Dedifferentiated amniotic fluid mesenchymal stem cell (primary cell): ENCODE data around the gene GRAP.

ENCODE experiments used
- DNase-seq: peaks from one replicate; pipeline ENCODE4 v3.0.0-alpha.2; 2016; ENCODE audit errors: extremely low spot score

The GRAP gene

DNA sequence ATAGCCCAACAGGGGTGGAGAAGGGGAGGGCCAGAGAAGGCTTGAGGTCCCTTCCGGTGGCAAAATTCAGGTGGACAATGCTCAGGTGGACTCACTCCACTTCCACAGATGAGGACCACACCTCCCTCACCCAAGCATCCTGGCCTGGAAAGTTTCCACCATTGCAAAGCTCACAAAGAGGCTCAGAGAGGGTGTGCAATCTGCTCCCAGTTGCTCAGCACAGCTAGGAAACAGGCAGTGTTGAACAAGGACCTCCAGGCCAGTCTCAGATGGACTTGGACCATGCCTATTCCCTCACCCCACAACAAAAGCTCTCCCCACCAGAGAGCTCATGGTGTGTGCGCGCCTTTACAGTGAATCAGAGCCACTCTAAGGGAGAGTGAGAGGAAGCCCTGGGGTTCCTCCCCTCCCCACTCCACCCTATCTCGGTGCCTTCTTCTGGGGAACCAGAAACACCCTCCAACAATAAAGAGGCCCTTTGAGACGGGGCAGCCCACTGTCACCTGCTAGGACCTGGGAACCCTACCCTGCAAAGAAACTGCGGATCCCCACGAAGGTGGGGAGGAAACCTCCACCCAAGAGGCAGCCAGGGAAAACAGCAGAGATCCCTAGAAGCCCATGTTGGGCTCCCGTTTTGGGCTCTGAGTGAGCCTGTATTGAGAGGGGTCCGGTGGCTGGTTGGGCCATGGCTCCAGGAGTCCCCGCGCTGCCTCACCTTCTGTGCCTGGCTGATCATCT is 43.8 kb downstream of the GRAP start:
- DNase-seq: no peak

DNA sequence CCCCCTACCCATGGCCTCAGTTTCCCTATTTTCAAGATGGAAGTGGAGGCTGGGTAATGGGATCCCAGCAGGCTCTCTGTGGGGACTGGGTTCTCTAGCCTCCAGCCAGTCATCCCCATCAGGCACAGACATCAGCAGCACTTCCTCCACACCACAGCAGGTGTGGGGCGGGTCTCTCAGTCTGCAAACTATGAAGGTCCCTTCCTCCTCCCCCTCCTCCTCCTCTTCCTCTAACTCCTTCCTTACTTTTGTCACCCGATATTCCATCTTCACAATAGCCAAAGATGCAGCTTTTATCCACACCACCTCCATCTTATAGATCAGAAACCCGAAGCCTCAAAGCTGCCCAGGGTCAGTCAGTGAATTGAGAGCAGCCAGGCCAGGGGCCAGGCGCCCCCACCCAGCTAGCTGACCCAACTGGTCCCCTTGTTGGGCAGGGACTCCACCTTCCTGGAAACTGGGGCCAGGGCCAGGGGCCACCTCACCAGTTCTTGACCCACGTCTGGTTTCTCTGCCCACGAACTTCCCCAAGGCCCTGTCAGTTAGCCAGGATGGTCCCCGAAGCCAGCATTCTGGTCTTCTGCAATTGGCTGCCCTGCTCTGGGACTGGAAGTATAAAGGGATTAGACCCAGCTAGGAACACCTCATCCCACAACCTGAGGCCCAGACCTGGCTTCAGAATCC is 44.7 kb downstream of the GRAP start:
- no peak for DNase-seq

- DNase-seq: no peak
Measured at GRCh38 chr17:19000531-19001325, 46.0 kb downstream of the GRAP start.

DNA sequence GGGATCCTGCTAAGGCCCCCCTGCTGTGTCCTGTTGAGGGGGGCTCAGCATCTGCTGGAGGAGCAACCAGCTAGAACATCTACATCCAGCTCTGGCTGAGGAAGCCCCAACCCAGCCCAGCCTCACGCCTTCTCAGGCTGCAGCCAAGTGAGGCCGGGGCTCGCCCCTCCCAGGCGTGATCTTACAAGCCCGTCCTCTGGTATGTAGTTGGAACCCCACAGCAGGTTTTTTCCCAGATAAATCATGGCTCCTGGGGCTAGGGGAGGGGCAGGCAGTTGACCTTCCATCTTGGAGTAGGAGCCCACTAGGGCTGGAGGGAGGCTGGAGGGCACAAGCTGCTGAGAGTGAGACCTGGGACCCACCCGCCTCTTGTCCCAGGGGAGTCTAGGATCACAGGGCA is 46.8 kb downstream of the GRAP start:
- DNase-seq: no peak

DNA sequence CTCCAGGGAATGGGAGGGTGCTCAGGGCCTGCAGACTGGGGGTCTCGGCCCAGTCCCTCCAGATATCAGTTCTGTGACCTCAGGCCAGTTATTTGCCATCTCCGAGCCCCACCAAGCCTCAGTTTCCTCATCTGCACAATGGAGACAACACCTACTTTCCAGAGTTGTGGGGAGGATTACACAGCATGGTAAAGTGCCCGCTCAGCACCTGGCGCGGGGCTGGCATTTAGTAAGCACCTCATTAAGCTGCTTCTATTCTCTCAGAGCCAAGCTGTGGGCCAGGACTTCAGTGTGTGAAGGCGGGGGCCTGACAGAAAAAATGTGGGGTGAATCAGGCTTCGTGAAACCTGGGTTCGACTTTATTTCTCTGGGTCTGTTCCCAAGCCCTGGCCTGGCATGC is 47.4 kb downstream of the GRAP start:
- DNase-seq: no peak

DNA sequence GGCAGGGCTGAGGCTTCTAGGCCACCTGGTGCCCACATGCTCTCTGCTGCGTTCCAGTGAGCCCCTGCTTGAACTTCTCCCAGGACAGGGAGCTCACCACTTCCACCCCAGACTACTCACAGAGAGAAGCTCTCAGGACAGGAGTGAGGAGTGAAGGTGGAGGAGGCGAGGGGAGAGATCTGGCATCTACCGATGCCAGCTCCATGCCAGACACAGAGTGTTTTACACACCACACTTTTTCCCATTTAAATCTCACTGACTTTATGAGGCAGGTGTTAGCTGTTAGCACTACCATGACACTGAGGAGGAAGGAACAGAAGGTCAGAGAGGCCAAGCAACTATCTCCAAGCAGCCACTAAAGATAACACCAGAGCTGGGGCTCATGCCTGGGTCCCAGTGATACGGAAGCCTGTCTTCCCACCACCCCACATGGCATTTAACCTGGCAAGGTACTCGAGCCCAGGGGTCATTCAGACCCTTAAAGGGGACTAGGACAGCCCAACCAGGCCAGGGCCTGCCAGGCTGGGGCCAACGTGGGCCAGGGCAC is 49.0 kb downstream of the GRAP start:
- DNase-seq: no peak

GRCh38 chr17:18996458-18996857 is 50.3 kb downstream of the GRAP start:
- DNase-seq: no peak

- DNase-seq: no peak
Measured at GRCh38 chr17:18995220-18995619, 51.5 kb downstream of the GRAP start.

GRCh38 chr17:18994631-18995030 is 52.1 kb downstream of the GRAP start:
- DNase-seq: no peak

- no peak for DNase-seq
Measured at GRCh38 chr17:18993905-18994526, 52.7 kb downstream of the GRAP start.

DNA sequence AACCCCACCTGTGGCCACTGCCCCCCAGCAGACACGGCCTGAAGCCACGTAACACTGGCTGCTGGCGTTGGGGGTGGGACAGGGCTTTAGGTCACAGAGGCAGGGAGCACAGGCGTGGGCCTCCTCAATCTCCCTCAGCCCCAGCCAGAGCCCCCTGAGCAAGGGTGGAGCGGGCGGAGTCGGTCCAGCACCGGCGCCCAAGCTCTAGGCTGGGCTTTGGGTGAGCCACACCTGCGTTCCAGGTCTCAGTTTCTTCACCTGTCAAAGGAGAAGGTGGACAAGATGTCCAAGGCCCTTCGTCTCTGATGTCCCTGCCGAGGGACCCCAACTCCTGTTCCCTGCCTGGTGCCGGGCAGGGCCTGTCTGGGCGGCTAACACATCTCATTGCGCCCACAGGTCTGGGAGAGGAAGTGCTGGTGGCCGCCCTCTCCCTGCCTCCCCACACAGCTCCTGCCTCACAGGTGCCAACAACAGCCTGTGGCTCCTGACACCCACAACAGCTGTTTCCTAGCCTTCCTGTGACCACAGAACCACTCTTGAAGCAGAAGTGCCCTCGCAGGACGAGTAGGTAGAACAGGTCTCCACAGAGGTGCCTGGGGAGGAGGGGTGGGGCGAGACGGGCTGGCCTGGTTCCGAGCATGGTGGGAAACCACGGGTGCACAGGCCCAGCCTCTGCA is 54.2 kb downstream of the GRAP start:
- no peak for DNase-seq

- DNase-seq: no peak
Measured at GRCh38 chr17:18991531-18992315, 55.0 kb downstream of the GRAP start.

DNA sequence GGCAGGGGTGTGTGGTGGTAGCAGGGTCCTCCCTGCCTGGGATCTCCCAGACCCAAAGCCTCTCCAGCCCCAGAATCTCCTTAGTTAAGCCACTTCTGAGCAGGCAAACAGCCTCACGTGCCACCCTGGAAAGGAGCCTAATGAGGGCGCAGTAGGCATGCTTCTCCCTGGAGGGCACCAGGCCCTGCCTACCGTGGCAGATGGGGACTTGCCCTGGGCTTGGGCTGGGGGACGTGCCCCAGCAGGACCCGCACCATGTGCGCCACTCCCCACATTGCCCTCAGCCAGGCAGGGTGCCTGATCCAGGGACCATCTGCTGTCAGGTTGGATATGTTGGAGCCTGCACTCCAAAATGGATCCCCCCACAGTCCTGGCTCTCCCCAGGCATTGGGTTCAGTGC is 56.4 kb downstream of the GRAP start:
- no peak for DNase-seq

- no peak for DNase-seq
Measured at GRCh38 chr17:18988546-18989173, 58.1 kb downstream of the GRAP start.

DNA sequence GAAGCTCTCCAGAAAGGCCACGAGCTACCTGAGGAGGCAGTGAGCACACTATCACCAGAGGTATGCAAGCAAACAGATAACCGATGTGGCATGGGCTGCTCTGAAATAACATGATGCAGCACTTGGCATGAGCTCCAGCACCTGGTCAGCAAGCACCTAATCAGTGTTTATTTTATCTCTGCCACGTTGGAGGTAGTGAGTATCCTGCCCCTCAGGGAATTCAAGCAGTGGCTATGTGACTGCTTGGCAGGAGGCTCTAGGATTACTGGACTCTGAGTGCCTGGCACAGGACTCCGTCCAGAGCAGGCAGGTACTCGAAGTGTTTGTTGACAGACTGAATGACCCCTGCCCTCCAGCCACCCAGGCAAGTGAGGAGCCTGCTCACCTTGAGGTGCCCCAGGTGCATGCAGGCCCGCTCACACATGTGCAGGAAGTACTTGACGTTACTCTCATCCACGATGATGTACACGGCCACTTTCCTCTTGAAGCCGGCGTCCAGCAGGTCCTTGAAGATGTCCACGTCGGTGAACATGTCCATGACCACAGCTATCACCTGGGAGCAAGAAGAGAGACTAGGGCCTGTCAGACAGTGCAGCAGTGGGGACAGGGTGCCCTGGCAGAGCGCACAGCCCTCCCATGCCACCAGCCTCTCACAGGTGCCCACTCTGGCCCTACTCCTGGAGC is 58.8 kb downstream of the GRAP start:
- no peak for DNase-seq

- DNase-seq: no peak
Measured at GRCh38 chr17:18987230-18987610, 59.5 kb downstream of the GRAP start.

DNA sequence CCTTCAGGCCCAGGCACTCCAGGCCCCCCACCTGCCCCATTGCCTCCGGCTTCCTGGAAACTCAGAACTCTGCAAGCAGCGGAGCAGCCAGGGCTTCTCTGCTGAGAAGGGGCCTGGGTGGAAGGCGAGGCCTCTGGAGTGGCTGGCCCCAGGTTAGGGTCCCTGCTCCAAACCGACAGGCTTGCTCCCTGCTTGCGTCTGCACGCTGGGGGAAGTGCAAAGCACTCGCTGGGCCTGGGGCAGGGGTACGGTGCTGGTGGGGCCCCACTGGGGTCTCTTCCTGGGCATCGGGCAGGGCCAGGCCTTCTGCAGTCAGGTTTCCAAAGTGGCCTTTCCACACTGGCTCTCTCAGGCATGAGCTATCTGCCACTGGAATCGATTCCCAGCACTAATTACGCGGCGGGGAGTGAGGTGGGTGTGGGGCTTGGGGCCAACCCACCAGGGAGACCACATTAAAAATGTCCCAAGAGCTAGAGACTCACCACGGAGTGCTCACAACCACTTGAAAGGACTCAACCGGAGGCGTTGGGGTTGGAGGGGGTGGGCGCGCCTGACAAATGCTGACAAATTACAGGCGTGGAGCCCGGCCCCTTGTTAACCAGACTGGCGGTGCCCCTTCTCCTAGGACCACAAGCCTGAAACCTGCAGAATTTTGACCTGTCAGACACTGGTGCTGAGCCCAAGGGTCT is 60.1 kb downstream of the GRAP start:
- DNase-seq: no peak

- DNase-seq: no peak
Measured at GRCh38 chr17:18985475-18985874, 61.3 kb downstream of the GRAP start.
